ENCODE measurements around the gene ROPN1L. TPM values are rescaled to one million over a fixed set of nuclear protein-coding genes. Genes with fewer than 3 reads are reported as not detected.
"Not testable (repeated sequence)": the region's sequence is repeated elsewhere in the genome, so short reads cannot be mapped to it uniquely, and the experiment has no call there.

The ROPN1L gene
- total RNA-seq, result 1 to 10 TPM in 1 of 2 donors, under 1 TPM in 1; 0.66 to 1.0 TPM

DNA sequence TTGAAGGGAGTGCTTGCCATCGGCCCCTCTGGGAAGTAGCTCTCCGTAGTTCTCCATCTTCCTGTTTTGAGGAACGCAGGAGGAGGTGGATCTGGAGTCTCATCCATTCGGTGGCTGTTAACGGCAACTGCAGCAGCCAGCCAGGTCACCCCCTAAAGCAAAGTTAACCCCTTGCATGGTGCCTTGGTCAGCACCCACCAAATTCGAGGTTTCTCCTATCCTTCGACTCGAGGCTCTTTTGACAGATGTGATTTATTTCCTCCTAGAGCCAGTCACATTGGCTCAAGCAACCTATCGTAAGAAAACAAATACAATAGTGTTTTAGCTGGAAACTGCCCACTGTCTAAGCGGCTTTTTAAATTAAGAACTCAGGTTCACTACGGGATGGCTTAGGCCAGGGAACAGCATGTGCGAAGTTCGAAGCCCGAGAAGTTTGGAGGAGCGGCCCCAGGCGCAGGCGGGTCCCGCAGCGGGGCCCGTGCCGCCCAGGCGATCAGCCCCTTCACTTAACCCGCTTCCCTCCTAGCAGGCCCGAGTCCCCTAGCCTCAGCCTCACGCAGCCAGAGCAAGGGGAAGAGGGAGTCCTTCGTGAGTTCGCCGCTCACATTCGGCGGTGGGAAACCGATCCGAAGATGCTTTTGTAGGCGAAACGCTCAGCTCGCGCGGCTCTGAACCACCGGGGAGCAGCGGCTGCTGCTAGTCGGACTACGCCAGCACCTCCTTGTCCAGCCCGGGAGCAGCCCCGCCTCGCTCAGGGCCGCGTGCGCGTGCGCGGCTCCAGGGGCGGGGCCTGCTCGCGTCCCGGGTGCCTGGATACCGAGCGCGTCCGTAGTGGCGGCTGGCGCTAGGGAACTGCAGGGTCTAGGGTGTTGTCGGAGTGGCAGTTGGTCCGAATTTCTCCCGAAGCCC is at the start of gene ROPN1L:
TSS of gene ROPN1L (plus strand) at position 797 of the 909 bp plus-strand sequence. CDS start 289 bp downstream, outside the sequence.
- H3K4me3 Mint-ChIP-seq, result peak within 1 kb of the TSS; percentile 78
- H3K9me3 Mint-ChIP-seq, result peaks cover 7% of the 10 kb centered on the region
- no peaks in the 10 kb centered on the region for H3K27me3 Mint-ChIP-seq
- peak within 1 kb of the TSS; percentile 40 for H3K27ac Mint-ChIP-seq
- H3K36me3 Mint-ChIP-seq (ENCODE audit: low read depth), result peaks cover 17% of the 10 kb centered on the region
- ATAC-seq (replicated peaks), result peak; percentile 99
- peaks cover 26% of the 10 kb centered on the region for H3K4me1 Mint-ChIP-seq

DNA sequence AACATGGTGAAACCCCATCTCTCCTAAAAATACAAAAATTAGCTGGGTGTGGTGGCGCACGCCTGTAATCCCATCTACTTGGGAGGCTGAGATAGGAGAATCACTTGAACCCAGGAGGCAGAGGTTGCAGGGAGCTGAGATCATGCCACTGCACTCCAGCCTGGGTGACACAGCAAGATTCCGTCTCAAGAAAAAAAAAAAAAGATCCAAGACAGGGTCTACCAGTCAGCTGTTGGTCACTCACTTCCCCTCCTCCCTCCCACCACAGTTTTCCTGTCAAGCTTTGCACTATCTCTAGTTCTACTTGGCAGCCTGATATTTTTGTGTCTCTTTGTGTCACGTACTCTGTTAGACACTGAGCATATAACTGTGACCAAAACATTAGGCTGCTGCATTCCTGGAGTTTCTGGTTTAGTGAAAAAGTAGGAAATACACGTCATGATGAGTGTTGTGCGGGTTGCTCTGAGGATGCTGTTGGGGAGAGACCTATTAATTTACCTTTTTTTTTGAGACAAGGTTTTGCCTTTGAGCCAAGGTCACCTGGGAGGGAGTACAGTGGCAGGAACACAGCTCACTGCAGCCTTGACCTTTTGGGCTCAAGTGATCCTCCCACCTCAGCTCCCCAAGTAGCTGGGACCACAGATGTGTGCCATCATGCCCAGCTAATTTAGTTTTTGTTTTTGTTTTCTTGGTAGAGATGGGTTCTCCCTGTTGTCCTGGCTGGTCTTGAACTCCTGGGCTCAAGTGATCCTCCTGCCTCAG is 48.9 kb upstream of the ROPN1L start:
- not testable (repeated sequence) for H3K9me3 Mint-ChIP-seq; H3K4me3 Mint-ChIP-seq; H3K27ac Mint-ChIP-seq; H3K27me3 Mint-ChIP-seq; H3K4me1 Mint-ChIP-seq; ATAC-seq (replicated peaks)
- H3K36me3 Mint-ChIP-seq (ENCODE audit: low read depth), result peaks cover 100% of the 10 kb centered on the region

DNA sequence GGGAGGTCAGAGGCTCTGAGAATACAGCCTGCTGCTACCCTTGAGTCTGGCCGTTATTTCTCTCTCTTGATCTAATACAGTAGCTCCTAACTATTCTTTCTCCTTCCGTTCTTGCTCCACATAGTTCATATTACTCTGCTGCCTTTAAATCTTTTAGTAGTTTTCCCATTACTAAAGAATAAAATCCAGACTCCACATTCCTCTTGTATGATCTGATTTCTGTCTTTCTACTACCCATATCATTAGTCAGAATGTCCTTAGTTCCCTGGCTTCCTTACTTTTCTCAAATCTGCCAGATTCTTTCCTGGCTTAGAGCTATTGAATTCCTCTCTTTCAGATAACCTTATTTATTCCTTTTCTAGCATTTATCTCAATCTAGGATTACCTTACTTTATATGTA is 48.2 kb upstream of the ROPN1L start:
- Mint-ChIP-seq H3K27ac (no peak overlapping the region), H3K4me1 (peaks cover 7% of the 10 kb centered on the region), H3K36me3 (ENCODE audit: low read depth) (peaks cover 100% of the 10 kb centered on the region), H3K9me3 (no peaks in the 10 kb centered on the region), H3K4me3 (no peak overlapping the region), H3K27me3 (no peaks in the 10 kb centered on the region)
- ATAC-seq (replicated peaks), result no peak

DNA sequence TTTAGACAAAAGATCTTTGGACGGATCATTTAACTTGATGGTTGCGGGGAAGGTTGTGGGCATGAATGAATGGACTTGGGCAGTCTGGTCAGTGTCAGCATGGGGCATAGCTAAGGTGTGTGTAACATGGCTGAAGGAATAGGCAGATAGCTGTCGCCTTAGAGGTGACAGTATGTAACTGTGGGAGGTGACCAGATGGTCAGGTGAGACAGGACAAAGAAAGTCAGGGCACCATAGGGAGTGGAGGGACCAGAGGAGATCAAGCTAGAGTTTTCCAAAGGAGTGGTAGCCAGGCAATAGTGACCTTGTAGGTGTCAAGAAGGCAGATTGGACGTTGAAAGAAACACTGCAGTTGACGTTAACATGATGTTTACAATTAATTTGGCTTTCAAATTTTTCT is 45.1 kb upstream of the ROPN1L start:
- H3K4me3 Mint-ChIP-seq, result no peak overlapping the region
- no peak overlapping the region for H3K27ac Mint-ChIP-seq
- H3K4me1 Mint-ChIP-seq, result peaks cover 9% of the 10 kb centered on the region
- H3K9me3 Mint-ChIP-seq, result no peaks in the 10 kb centered on the region
- H3K27me3 Mint-ChIP-seq, result no peaks in the 10 kb centered on the region
- H3K36me3 Mint-ChIP-seq (ENCODE audit: low read depth), result peaks cover 100% of the 10 kb centered on the region
- no peak for ATAC-seq (replicated peaks)

GRCh38 chr5:10399839-10400238 is 41.8 kb upstream of the ROPN1L start:
- no peaks in the 10 kb centered on the region for H3K27me3 Mint-ChIP-seq
- no peaks in the 10 kb centered on the region for H3K9me3 Mint-ChIP-seq
- no peak overlapping the region for H3K4me3 Mint-ChIP-seq
- H3K27ac Mint-ChIP-seq, result no peak overlapping the region
- no peak for ATAC-seq (replicated peaks)
- peaks cover 9% of the 10 kb centered on the region for H3K4me1 Mint-ChIP-seq
- H3K36me3 Mint-ChIP-seq (ENCODE audit: low read depth), result peaks cover 100% of the 10 kb centered on the region

DNA sequence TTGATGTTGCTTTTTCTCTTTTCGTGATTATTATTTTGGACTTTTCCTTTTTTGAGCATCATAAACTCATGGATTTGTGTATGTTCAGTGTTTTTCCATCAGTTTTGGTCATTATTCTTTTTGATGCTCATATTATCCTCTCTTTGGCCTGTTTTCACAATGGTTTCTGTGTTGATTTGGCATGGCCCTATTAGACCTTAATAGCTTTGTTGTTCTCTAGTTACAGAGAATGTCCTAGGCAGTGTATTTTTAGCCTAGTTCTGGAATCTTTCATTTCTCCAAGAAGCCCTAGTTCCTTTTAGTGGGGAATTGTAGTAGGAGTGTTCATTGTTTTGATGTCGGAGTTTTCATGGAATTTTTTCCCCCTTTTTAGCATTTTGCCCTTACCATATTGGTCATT is 41.3 kb upstream of the ROPN1L start:
- Mint-ChIP-seq H3K27ac (no peak overlapping the region), H3K27me3 (no peaks in the 10 kb centered on the region), H3K4me1 (peaks cover 9% of the 10 kb centered on the region), H3K9me3 (no peaks in the 10 kb centered on the region), H3K4me3 (no peak overlapping the region), H3K36me3 (ENCODE audit: low read depth) (peaks cover 100% of the 10 kb centered on the region)
- ATAC-seq (replicated peaks), result no peak

DNA sequence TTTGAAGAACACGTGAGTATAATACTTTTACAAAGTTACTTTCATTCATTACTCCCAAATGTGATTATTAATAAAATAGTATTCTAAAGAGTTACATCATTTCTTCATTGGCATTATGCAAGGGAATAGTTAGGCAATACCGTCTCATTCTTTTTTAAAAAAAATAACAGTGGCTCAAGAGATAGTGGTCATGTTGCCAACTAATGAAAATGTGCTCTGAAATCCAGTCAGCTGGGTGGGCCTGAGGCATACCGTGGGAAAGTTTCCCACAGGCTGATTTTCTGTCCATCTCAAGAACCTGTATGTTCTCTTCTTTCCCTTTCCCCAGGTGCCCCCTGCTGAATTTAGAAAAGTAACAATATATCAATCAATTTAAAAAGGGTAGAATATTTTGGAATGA is 40.8 kb upstream of the ROPN1L start:
- no peaks in the 10 kb centered on the region for H3K27me3 Mint-ChIP-seq
- no peaks in the 10 kb centered on the region for H3K9me3 Mint-ChIP-seq
- peak overlapping the region; percentile 30 for H3K27ac Mint-ChIP-seq
- H3K36me3 Mint-ChIP-seq (ENCODE audit: low read depth), result peaks cover 100% of the 10 kb centered on the region
- no peak overlapping the region for H3K4me3 Mint-ChIP-seq
- ATAC-seq (replicated peaks), result no peak
- H3K4me1 Mint-ChIP-seq, result peaks cover 9% of the 10 kb centered on the region

GRCh38 chr5:10401498-10401897 is 40.2 kb upstream of the ROPN1L start:
- H3K4me3 Mint-ChIP-seq, result no peak overlapping the region
- peak overlapping the region; percentile 30 for H3K27ac Mint-ChIP-seq
- H3K36me3 Mint-ChIP-seq (ENCODE audit: low read depth), result peaks cover 100% of the 10 kb centered on the region

DNA sequence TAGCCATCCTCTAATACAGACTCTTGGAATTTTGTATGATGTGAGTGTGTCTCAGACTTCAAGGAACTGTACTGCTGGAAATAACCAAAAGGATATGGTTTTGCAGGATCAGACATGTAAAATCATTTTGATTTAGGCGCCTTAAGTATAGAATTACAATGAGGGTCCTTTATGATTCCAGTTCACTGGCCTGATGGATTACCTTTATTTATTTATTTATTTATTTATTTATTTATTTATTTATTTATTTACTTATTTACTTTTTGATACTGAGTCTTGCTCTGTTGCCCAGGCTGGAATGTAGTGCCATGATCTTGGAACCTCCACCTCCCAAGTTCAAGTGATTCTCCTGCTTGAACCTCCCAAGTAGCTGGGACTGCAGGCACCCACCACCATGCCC is 37.9 kb upstream of the ROPN1L start:
- peaks cover 8% of the 10 kb centered on the region for H3K4me1 Mint-ChIP-seq
- H3K27me3 Mint-ChIP-seq, result no peaks in the 10 kb centered on the region
- no peak for ATAC-seq (replicated peaks)
- H3K36me3 Mint-ChIP-seq (ENCODE audit: low read depth), result peaks cover 100% of the 10 kb centered on the region
- H3K27ac Mint-ChIP-seq, result no peak overlapping the region
- H3K9me3 Mint-ChIP-seq, result no peaks in the 10 kb centered on the region
- no peak overlapping the region for H3K4me3 Mint-ChIP-seq

More at GRCh38 chr5:10401498-10401897, 40.2 kb upstream of the ROPN1L start:
- H3K27me3 Mint-ChIP-seq, result no peaks in the 10 kb centered on the region
- no peaks in the 10 kb centered on the region for H3K9me3 Mint-ChIP-seq
- peak; percentile 74 for ATAC-seq (replicated peaks)
- H3K4me1 Mint-ChIP-seq, result peaks cover 7% of the 10 kb centered on the region

- no peak overlapping the region for H3K27ac Mint-ChIP-seq
- no peak for ATAC-seq (replicated peaks)
- no peaks in the 10 kb centered on the region for H3K9me3 Mint-ChIP-seq
- H3K36me3 Mint-ChIP-seq (ENCODE audit: low read depth), result peaks cover 100% of the 10 kb centered on the region
- H3K4me1 Mint-ChIP-seq, result peaks cover 11% of the 10 kb centered on the region
- H3K27me3 Mint-ChIP-seq, result no peaks in the 10 kb centered on the region
- H3K4me3 Mint-ChIP-seq, result no peak overlapping the region
These were observed 35.0 kb upstream of the ROPN1L start for GRCh38 chr5:10406651-10407050.

DNA sequence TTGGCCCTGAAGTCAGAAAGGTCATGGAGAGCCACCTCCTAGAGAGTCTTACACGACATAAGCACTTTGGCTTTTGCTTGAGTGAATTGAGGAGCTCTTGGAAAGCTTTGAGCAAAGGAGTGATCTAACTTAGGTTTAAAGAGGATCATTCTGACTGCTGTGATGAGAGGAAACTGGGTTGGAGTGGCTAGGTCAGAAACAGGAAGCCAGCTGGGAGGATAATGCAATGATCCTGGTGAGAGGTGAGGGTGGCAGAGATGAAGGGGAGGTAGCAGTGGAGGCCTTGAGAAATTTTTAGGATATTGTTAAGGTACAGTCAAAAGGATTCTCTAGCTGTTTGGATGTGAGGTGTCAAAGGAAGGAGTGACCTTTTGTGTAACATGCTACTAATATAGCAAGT is 32.2 kb upstream of the ROPN1L start:
- H3K27ac Mint-ChIP-seq, result peak overlapping the region; percentile 76

GRCh38 chr5:10410662-10411061 is 31.0 kb upstream of the ROPN1L start:
- peaks cover 100% of the 10 kb centered on the region for H3K36me3 Mint-ChIP-seq (ENCODE audit: low read depth)
- no peaks in the 10 kb centered on the region for H3K27me3 Mint-ChIP-seq
- H3K9me3 Mint-ChIP-seq, result no peaks in the 10 kb centered on the region
- H3K4me1 Mint-ChIP-seq, result peaks cover 15% of the 10 kb centered on the region
- no peak overlapping the region for H3K27ac Mint-ChIP-seq
- H3K4me3 Mint-ChIP-seq, result no peak overlapping the region
- ATAC-seq (replicated peaks), result no peak

More for the DNA sequence above, 32.2 kb upstream of the ROPN1L start:
- ATAC-seq (replicated peaks), result no peak
- Mint-ChIP-seq H3K9me3 (no peaks in the 10 kb centered on the region), H3K27me3 (no peaks in the 10 kb centered on the region), H3K4me3 (no peak overlapping the region), H3K4me1 (peaks cover 15% of the 10 kb centered on the region), H3K36me3 (ENCODE audit: low read depth) (peaks cover 100% of the 10 kb centered on the region)

GRCh38 chr5:10411336-10411735 is 30.3 kb upstream of the ROPN1L start:
- H3K36me3 Mint-ChIP-seq (ENCODE audit: low read depth), result peaks cover 98% of the 10 kb centered on the region
- H3K9me3 Mint-ChIP-seq, result no peaks in the 10 kb centered on the region
- no peak overlapping the region for H3K4me3 Mint-ChIP-seq
- no peak for ATAC-seq (replicated peaks)
- H3K27me3 Mint-ChIP-seq, result no peaks in the 10 kb centered on the region
- H3K4me1 Mint-ChIP-seq, result peaks cover 15% of the 10 kb centered on the region
- H3K27ac Mint-ChIP-seq, result no peak overlapping the region

GRCh38 chr5:10416868-10417267 is 24.8 kb upstream of the ROPN1L start:
- peaks cover 10% of the 10 kb centered on the region for H3K4me1 Mint-ChIP-seq
- H3K4me3 Mint-ChIP-seq, result no peak overlapping the region
- no peak for ATAC-seq (replicated peaks)
- no peaks in the 10 kb centered on the region for H3K9me3 Mint-ChIP-seq
- peaks cover 98% of the 10 kb centered on the region for H3K36me3 Mint-ChIP-seq (ENCODE audit: low read depth)
- no peak overlapping the region for H3K27ac Mint-ChIP-seq
- no peaks in the 10 kb centered on the region for H3K27me3 Mint-ChIP-seq

All from activated T-helper 17 cell treated with anti-CD3 and anti-CD28 coated beads, Interleukin-2, amount 50 U/mL, for 72 hours (primary cell).